LHCN-M2 (cell line): ENCODE measurements around the gene SUPT6H. TPM values are rescaled to one million over a fixed set of nuclear protein-coding genes. Genes with fewer than 3 reads are reported as not detected.
A peak's percentile ranks its signal among the peaks of the same experiment; 100 is the strongest.
"Not testable (repeated sequence)": the region's sequence is repeated elsewhere in the genome, so short reads cannot be mapped to it uniquely, and the experiment has no call there.

Source experiments
- DNase-seq: peaks from one replicate; pipeline ENCODE4 v3.0.0-alpha.2; 2012; ENCODE audit warnings: low read depth
- total RNA-seq: library from RNA; depleted of rRNA; stranded (reverse); fragments of >200 nt; gene quantifications from 2 replicates; pipeline ENCODE4 v1.2.3, GENCODE V29; 2014

SUPT6H gene
- total RNA-seq, 1 experiment from 2014 or later, result 39.8 TPM

GRCh38 chr17:28717578-28718332 lies 55.8 kb downstream of the SUPT6H start, which contains the start of gene RAB34:
Gene RAB34, minus strand, starts transcription at chr17:28717868. Its CDS starts 602 bp downstream, at chr17:28717266.
- DNase-seq, result peak; percentile 81

GRCh38 chr17:28718333-28719020 lies 56.5 kb downstream of the SUPT6H start:
- DNase-seq, result no peak

GRCh38 chr17:28719021-28719433 lies 57.0 kb downstream of the SUPT6H start:
- DNase-seq, result no peak

- DNase-seq, result no peak
These were observed 58.4 kb downstream of the SUPT6H start for GRCh38 chr17:28720247-28720996.

- not testable (repeated sequence) for DNase-seq
These were observed 59.0 kb downstream of the SUPT6H start for GRCh38 chr17:28720997-28721329.

GRCh38 chr17:28722417-28723158 lies 60.6 kb downstream of the SUPT6H start:
- DNase-seq, result no peak

GRCh38 chr17:28723159-28723835 lies 61.3 kb downstream of the SUPT6H start:
- no peak for DNase-seq

- not testable (repeated sequence) for DNase-seq
These were observed 62.0 kb downstream of the SUPT6H start for GRCh38 chr17:28723836-28724499.

- no peak for DNase-seq
These were observed 62.6 kb downstream of the SUPT6H start for GRCh38 chr17:28724500-28725165.

GRCh38 chr17:28725166-28725659 lies 63.2 kb downstream of the SUPT6H start:
- DNase-seq, result peak; percentile 59

GRCh38 chr17:28725660-28726225 lies 63.7 kb downstream of the SUPT6H start:
- DNase-seq, result peak; percentile 80

- DNase-seq, result no peak
These were observed 64.2 kb downstream of the SUPT6H start, which contains the start of gene TLCD1 for GRCh38 chr17:28726226-28726626. Gene TLCD1, minus strand, starts transcription at chr17:28726233. Its CDS starts 136 bp downstream, at chr17:28726097.

- peak; percentile 93 for DNase-seq
These were observed 64.9 kb downstream of the SUPT6H start for GRCh38 chr17:28726627-28727491.

- peak; percentile 88 for DNase-seq
These were observed 66.6 kb downstream of the SUPT6H start, which contains the start of gene NEK8 for GRCh38 chr17:28728364-28729200. Gene NEK8, plus strand, starts transcription at chr17:28728788. Its CDS starts 26 bp downstream, at chr17:28728814.

- no peak for DNase-seq
These were observed 67.9 kb downstream of the SUPT6H start for GRCh38 chr17:28729950-28730330.

GRCh38 chr17:28733346-28733745 lies 71.3 kb downstream of the SUPT6H start:
- DNase-seq, result no peak

- no peak for DNase-seq
These were observed 72.8 kb downstream of the SUPT6H start for GRCh38 chr17:28734712-28735241.
